AG09319 (cell line): Measurements from ENCODE around the gene ACACB.

Experiments
- DNase-seq: peaks from one replicate; pipeline ENCODE4 v3.0.0-alpha.2; 2010; ENCODE audit warnings: low read depth; ENCODE audit errors: extremely low read depth
- TF ChIP-seq, protein P1 (sequence below): IDR thresholded peaks from 2 replicates; pipeline ENCODE4 v1.5.1; 2011; ENCODE audit warnings: low read depth, mild to moderate bottlenecking, inconsistent platforms, low read length, moderate library complexity

Gene ACACB

DNA sequence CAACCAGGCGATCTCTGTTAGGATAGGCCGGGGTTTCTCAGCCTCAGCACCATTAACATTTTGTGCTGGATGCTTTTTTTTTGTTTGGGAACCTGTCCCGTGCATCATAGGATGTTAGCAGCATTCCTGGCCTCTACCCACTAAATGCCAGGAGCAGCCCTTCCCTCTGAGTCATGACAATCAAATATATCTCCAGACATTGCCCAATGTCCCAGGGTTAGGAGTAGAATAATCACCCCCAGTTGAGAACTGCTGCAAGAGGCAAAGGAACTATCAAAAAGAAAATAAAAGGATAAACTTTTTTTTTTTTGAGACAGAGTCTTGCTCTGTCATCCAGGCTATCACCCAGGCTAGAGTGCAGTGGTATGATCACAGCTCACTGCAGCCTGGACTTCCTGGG, 76.0 kb downstream of the ACACB start:
- TF ChIP-seq, protein P1, sequence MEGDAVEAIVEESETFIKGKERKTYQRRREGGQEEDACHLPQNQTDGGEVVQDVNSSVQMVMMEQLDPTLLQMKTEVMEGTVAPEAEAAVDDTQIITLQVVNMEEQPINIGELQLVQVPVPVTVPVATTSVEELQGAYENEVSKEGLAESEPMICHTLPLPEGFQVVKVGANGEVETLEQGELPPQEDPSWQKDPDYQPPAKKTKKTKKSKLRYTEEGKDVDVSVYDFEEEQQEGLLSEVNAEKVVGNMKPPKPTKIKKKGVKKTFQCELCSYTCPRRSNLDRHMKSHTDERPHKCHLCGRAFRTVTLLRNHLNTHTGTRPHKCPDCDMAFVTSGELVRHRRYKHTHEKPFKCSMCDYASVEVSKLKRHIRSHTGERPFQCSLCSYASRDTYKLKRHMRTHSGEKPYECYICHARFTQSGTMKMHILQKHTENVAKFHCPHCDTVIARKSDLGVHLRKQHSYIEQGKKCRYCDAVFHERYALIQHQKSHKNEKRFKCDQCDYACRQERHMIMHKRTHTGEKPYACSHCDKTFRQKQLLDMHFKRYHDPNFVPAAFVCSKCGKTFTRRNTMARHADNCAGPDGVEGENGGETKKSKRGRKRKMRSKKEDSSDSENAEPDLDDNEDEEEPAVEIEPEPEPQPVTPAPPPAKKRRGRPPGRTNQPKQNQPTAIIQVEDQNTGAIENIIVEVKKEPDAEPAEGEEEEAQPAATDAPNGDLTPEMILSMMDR = no peak
- no peak for DNase-seq

DNA sequence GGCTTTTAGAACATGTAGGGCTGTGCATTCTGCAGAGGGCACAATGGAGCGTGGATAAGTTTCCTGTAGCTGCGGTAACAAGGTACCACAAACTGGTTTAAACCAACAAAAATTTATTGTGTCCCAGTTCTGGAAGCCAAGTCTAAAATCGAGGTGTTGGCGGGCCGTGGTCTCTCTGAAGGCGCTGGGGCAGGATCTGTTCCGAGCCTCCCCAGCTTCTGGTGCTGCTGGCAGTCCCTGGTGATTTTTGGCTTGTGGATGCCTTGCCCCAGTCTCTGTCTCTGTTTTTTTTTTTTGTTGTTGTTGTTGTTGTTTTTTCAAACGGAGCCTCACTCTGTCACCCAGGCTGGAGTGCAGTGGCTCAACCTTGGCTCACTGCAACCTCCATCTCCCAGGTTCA, 77.5 kb downstream of the ACACB start:
- TF ChIP-seq, protein P1 = no peak
- no peak for DNase-seq

DNA sequence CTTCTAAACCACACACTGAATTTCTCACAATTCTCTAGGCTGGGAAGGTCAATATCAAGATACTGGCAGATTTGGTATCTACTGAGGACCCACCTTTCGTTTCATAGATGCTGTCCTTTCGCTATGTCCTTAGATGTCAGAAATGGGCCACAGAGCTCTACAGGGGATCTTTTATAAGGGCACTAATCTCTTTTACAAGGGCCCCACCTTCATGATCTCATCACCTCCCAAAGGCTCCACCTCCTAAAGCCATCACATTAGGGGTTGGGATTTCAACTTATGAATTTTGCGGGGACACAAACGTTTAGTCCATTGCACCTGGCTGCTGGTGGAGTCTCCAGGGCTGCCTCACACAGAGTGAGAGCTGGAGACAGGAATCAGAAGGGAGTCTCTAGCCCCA, 79.9 kb downstream of the ACACB start:
- TF ChIP-seq, protein P1 = no peak
- no peak for DNase-seq

DNA sequence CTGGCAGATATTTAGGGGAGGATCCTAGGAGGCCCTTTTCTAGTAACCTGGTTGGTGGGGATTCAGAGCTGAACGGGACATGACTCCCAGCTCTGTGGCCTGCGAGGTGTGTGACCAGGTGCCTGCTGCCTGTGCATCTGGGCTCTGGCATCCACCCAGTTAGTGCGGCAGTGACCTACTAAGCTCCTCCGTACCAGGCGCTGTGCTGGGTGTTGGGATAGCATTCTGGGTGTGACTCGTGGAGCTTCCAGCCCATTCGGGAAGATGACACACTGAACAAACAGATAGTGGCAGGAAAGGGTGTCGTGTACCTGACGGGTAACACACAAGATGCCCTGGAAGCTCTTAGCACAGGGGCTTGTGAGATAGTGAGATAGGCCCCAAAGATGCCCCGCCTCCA, 80.9 kb downstream of the ACACB start:
- DNase-seq = no peak
- TF ChIP-seq, protein P1 = no peak

DNA sequence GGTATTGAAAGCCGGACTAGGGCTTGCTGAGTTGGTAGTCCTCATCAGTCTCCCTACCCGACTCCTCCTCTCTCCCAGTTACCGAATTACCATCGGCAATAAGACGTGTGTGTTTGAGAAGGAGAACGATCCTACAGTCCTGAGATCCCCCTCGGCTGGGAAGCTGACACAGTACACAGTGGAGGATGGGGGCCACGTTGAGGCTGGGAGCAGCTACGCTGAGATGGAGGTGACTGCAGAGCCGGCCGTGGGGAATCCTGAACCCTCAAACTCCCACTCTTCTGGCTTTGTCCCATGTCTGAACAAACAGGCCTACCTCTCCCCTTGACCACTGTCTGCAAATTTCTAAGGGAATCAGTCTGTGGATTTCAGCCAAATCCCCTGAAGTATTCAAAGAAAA, 82.9 kb downstream of the ACACB start:
- DNase-seq = no peak
- TF ChIP-seq, protein P1 = no peak

DNA sequence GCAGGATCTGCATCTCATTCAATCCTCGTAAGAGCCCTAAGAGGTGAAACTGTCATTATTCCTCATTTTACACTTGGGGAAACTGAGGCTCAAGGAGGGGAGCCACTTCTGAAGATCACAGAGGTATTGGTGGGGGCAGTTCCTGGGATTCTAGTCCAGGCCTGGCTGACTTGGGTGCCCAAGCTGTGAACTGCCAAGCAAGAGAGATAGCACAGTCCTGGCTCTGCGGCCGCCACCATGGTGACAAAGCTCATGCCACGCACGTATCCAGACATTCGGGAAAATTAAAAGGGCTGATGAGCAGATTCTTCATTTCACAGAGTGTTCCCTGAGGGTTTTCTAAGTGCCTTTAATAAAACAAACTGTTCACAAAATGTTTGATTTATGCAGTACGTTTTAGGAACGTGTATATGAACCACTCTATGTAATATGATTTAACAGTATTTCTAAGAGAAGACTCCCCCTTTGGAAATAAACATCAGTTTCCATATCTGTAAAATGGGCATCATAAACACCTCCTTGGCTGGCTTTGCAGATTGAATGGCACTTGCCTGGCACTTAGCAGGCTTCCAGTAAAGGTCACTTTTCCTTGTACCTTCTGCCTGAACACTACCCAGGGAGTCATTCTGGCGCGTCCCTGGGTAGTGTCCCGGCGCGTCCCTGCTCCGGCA, 84.6 kb downstream of the ACACB start:
- TF ChIP-seq, protein P1 = no peak
- no peak for DNase-seq

DNA sequence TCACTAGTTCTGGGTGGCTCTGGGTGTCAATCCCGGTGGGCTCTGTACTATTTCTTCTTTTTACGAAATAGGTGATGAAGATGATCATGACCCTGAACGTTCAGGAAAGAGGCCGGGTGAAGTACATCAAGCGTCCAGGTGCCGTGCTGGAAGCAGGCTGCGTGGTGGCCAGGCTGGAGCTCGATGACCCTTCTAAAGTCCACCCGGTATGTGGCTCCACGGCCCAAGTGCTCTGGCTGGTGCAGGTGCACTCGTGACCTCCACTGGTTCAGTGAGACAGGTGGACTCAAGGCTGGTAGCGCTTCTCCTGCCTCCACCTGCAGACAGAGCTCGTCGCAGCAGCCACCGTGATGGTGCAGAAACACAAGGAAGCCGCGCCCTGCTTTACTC, 85.1 kb downstream of the ACACB start:
- TF ChIP-seq, protein P1 = no peak
- no peak for DNase-seq
